Spleen (tissue), 7 donors: Measurements from ENCODE around the gene ACAD9.

Experiments used
- POLR2A ChIP-seq, 3 donors: fragments of 450-650 bp; IDR thresholded peaks; one replicate each; pipeline ENCODE4 v1.5.1; 2017; ENCODE audit warnings: antibody characterized with exemption in 3 of 3, mild to moderate bottlenecking in 1 of 3
- POLR2AphosphoS5 ChIP-seq, 3 donors: sonication (generic); formaldehyde crosslinking; IDR thresholded peaks; one replicate each; pipeline ENCODE4 v1.5.1; 2017; ENCODE audit warnings: antibody characterized with exemption in 3 of 3
- TF ChIP-seq, protein P1 (sequence below), 11 experiments: fragments of 200-600 bp in 7 of 11; fragments of 450-650 bp in 4 of 11; sonication (generic) in 4 of 11; IDR thresholded peaks in 8 of 11; conservative IDR thresholded peaks in 3 of 11; 1 replicate in 7 of 11; 2 replicates in 4 of 11; pipeline versions ENCODE4 v1.4.0 to v1.8.0; 2016 to 2021; ENCODE audit warnings: antibody characterized with exemption in 11 of 11, inconsistent platforms in 4 of 11, mild to moderate bottlenecking in 1 of 11
- donor health status: DM: no; HTN: no; CAD: no; lungs with moderate emphysema.
- donor health status: DM: no; HTN: no; CAD: no.
- donor health status: DM: no; HTN: no; CAD: no.

- TF ChIP-seq, protein P1, sequence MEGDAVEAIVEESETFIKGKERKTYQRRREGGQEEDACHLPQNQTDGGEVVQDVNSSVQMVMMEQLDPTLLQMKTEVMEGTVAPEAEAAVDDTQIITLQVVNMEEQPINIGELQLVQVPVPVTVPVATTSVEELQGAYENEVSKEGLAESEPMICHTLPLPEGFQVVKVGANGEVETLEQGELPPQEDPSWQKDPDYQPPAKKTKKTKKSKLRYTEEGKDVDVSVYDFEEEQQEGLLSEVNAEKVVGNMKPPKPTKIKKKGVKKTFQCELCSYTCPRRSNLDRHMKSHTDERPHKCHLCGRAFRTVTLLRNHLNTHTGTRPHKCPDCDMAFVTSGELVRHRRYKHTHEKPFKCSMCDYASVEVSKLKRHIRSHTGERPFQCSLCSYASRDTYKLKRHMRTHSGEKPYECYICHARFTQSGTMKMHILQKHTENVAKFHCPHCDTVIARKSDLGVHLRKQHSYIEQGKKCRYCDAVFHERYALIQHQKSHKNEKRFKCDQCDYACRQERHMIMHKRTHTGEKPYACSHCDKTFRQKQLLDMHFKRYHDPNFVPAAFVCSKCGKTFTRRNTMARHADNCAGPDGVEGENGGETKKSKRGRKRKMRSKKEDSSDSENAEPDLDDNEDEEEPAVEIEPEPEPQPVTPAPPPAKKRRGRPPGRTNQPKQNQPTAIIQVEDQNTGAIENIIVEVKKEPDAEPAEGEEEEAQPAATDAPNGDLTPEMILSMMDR (IDR thresholded peaks at IDR 0.05 in 8 of 11, conservative IDR thresholded peaks at IDR 0.05 in 3 of 11) = no peak
- TF ChIP-seq POLR2A (IDR thresholded peaks at IDR 0.05) (no peak), POLR2AphosphoS5 (IDR thresholded peaks at IDR 0.05) (no peak)
Observed at GRCh38 chr3:128936341-128936740, 56.9 kb downstream of the ACAD9 start.
